Endodermal cell (in vitro differentiated cells): Measurements from ENCODE around the gene CERT1. TPM values are rescaled to one million over a fixed set of nuclear protein-coding genes. Genes with fewer than 3 reads are reported as not detected.

Experiments used
- DNase-seq: peaks from one replicate; pipeline ENCODE4 v3.0.0-alpha.2; 2017
- H3K27ac ChIP-seq: 2 replicates; pipeline ENCODE4 v1.5.1; 2013; ENCODE audit warnings: mild to moderate bottlenecking, low read depth, low read length, moderate library complexity
- H3K27me3 ChIP-seq: 2 replicates; pipeline ENCODE4 v1.6.1; 2013; ENCODE audit warnings: mild to moderate bottlenecking, low read length, moderate library complexity; ENCODE audit not compliant: insufficient read depth, control insufficient read depth, poor library complexity, severe bottlenecking
- H3K36me3 ChIP-seq: 2 replicates; pipeline ENCODE4 v1.7.0; 2013; ENCODE audit warnings: mild to moderate bottlenecking, low read length, moderate library complexity; ENCODE audit not compliant: control insufficient read depth, insufficient read depth
- H3K4me1 ChIP-seq: one replicate; pipeline ENCODE4 v1.7.0; 2013; ENCODE audit warnings: low read length; ENCODE audit not compliant: control insufficient read depth, insufficient read depth
- H3K4me3 ChIP-seq: 2 replicates; pipeline ENCODE4 v1.5.1; 2013; ENCODE audit warnings: mild to moderate bottlenecking, low read length, moderate library complexity
- H3K9ac ChIP-seq: 2 replicates; pipeline ENCODE4 v1.6.1; 2013; ENCODE audit warnings: mild to moderate bottlenecking, low read length, moderate library complexity; ENCODE audit not compliant: poor library complexity, severe bottlenecking; ENCODE audit errors: extremely low read depth
- H3K9me3 ChIP-seq: 2 replicates; pipeline ENCODE4 v1.6.1; 2013; ENCODE audit warnings: mild to moderate bottlenecking, low read length, moderate library complexity; ENCODE audit not compliant: control insufficient read depth
- H3K27ac Mint-ChIP-seq: 2 replicates; pipeline ENCODE4 v1.8.0; 2020; ENCODE audit warnings: mixed read lengths
- H3K27me3 Mint-ChIP-seq: 2 replicates; pipeline ENCODE4 v1.8.0; 2021; ENCODE audit warnings: mild to moderate bottlenecking, mixed read lengths; ENCODE audit not compliant: insufficient read depth
- H3K36me3 Mint-ChIP-seq: 2 replicates; pipeline ENCODE4 v1.8.0; 2020; ENCODE audit warnings: low read depth, mixed read lengths
- H3K4me1 Mint-ChIP-seq: 2 replicates; pipeline ENCODE4 v1.8.0; 2020; ENCODE audit warnings: mixed read lengths
- H3K4me3 Mint-ChIP-seq: 2 replicates; pipeline ENCODE4 v1.8.0; 2020; ENCODE audit warnings: mild to moderate bottlenecking, moderate library complexity, mixed read lengths
- H3K9me3 Mint-ChIP-seq: 2 replicates; pipeline ENCODE4 v1.8.0; 2020; ENCODE audit warnings: mild to moderate bottlenecking, mixed read lengths
- WGBS, 2 experiments: methylation state at CpG; one replicate each; pipeline versions ENCODE4 v1.1.5 to v1.1.7; 2013; ENCODE audit warnings: missing lambda C conversion rate in 2 of 2, mixed read lengths in 1 of 2; ENCODE audit not compliant: insufficient coverage in 1 of 2, insufficient read length in 1 of 2; 5-methylcytosine and 5-hydroxymethylcytosine counted together
- total RNA-seq, 2 donors: library from RNA; stranded (reverse); fragmentation: NEBNext Ultra II Directional in 1 of 2; extraction: Animal tissue kit (Norgen Biotek cat#: 25700) in 1 of 2; gene quantifications; 2 replicates in 1 of 2; 3 replicates in 1 of 2; pipeline ENCODE4 v1.2.1, GENCODE V29; 2021
- TF ChIP-seq, protein P1 (sequence below): fragments of 200-600 bp; sonication (generic); conservative IDR thresholded peaks from 2 replicates; pipeline ENCODE4 v1.5.0; 2021; ENCODE audit warnings: antibody characterized with exemption, mild to moderate bottlenecking

Gene CERT1
- total RNA-seq, 2 donors from 2014 or later = 51.0 to 73.5 TPM

DNA sequence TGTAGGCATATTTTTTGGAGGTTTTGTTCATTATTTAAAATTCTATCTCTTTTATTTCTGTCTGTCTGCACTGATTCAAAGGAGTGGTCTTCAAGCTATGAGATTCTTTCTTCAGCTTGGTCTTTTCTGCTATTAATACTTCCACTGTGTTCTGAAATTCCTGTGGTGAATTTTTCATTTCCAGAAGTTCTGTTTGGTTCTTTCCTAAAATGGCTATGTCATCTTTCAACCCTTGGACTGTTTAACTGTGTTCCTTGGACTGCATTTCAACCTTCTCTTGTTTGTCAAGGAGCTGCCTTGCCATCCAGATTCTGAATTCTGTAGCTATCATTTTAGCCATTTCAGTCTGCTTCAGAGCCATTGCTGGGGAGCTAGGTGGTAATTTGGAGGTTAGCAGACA is 76.3 kb downstream of the CERT1 start:
- Histone ChIP-seq H3K4me3 (no peak overlapping the region), H3K4me1 (no peaks in the 10 kb centered on the region), H3K36me3 (no peaks in the 10 kb centered on the region), H3K9ac (no peak overlapping the region), H3K9me3 (no peaks in the 10 kb centered on the region), H3K27ac (no peak overlapping the region), H3K27me3 (no peaks in the 10 kb centered on the region)
- Mint-ChIP-seq H3K9me3 (no peaks in the 10 kb centered on the region), H3K36me3 (peaks cover 25% of the 10 kb centered on the region), H3K4me1 (peaks cover 1% of the 10 kb centered on the region), H3K27me3 (no peaks in the 10 kb centered on the region), H3K4me3 (no peak overlapping the region), H3K27ac (peak overlapping the region; percentile 68)
- DNase-seq = no peak
- TF ChIP-seq, protein P1, sequence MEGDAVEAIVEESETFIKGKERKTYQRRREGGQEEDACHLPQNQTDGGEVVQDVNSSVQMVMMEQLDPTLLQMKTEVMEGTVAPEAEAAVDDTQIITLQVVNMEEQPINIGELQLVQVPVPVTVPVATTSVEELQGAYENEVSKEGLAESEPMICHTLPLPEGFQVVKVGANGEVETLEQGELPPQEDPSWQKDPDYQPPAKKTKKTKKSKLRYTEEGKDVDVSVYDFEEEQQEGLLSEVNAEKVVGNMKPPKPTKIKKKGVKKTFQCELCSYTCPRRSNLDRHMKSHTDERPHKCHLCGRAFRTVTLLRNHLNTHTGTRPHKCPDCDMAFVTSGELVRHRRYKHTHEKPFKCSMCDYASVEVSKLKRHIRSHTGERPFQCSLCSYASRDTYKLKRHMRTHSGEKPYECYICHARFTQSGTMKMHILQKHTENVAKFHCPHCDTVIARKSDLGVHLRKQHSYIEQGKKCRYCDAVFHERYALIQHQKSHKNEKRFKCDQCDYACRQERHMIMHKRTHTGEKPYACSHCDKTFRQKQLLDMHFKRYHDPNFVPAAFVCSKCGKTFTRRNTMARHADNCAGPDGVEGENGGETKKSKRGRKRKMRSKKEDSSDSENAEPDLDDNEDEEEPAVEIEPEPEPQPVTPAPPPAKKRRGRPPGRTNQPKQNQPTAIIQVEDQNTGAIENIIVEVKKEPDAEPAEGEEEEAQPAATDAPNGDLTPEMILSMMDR = no peak

DNA sequence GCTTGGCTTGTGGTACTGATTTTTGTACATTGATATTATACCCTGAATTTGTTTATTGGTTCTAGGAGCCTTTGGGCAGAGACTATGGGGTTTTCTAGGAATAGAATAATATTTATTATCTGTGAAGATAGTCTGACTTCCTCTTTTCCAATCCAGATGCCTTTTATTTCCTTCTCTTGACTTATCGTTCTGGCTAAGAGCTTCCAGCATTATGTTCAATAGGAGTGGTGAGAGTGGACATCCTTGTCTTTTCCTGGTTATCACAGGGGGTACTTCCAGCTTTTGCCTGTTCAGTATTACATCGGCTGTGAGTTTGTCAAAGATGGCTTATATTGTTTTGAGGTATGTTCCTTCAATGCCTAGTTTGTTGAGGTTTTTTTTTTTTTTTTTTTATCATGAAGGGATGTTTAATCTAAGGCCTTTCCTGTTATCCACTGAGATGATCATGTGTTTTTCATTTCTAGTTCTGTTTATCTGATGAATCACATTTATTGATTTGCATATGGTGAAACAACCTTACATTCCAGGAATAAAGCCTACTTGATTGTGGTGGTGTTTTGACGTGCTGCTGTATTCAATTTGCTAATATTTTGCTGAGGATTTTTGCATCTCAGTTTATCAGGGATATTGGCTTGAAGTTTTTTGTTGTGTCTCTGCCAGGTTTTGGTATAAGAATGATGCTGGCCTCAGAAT is 77.5 kb downstream of the CERT1 start:
- H3K4me1 ChIP-seq = no peaks in the 10 kb centered on the region
- no peaks in the 10 kb centered on the region for H3K36me3 ChIP-seq
- H3K9me3 ChIP-seq = no peaks in the 10 kb centered on the region
- Mint-ChIP-seq H3K4me3 (no peak overlapping the region), H3K36me3 (peaks cover 25% of the 10 kb centered on the region), H3K27me3 (no peaks in the 10 kb centered on the region), H3K9me3 (no peaks in the 10 kb centered on the region), H3K4me1 (peaks cover 10% of the 10 kb centered on the region), H3K27ac (peak overlapping the region; percentile 35)
- WGBS, 2 experiments = 86 to 96% methylated on average over 1 to 3 of the region's 3 CpGs
- TF ChIP-seq, protein P1 = no peak
- no peak for DNase-seq
- no peak overlapping the region for H3K9ac ChIP-seq
- H3K27ac ChIP-seq = no peak overlapping the region
- H3K4me3 ChIP-seq = no peak overlapping the region
- no peaks in the 10 kb centered on the region for H3K27me3 ChIP-seq

DNA sequence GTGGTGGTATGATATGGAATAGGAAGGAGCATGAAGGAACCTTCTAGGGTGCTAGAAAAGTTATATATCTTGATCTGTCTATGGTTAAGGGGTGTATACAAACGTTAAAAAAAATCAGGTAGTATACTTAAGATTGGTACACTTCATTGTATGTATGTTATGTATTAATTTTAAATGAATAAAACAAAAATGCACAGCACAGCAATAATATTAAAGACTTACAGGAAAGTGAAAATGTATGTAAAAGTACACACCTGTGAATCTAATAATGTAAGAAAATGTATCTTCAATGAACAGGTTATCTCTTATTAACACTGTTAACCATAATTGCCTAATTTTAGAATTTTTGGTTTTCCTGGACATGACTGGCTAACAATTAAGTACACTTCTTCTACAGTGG is 97.2 kb downstream of the CERT1 start:
- Mint-ChIP-seq H3K36me3 (peaks cover 67% of the 10 kb centered on the region), H3K4me3 (no peak overlapping the region), H3K9me3 (no peaks in the 10 kb centered on the region), H3K4me1 (no peaks in the 10 kb centered on the region), H3K27ac (no peak overlapping the region), H3K27me3 (no peaks in the 10 kb centered on the region)
- Histone ChIP-seq H3K9me3 (no peaks in the 10 kb centered on the region), H3K4me3 (no peak overlapping the region), H3K27me3 (no peaks in the 10 kb centered on the region), H3K9ac (no peak overlapping the region), H3K27ac (no peak overlapping the region), H3K36me3 (peaks cover 72% of the 10 kb centered on the region), H3K4me1 (no peaks in the 10 kb centered on the region)
- TF ChIP-seq, protein P1 = no peak
- no peak for DNase-seq
- 100% methylated on average over 1 of the region's 1 CpG; no CpG with 5 or more reads in 1 of the 2 experiments for WGBS, 2 experiments
